Measurements from ENCODE around the gene DMD.

DMD gene

GRCh38 chrX:31190221-31190975 lies 2021.0 kb downstream of the DMD start:
- DNase-seq = no peak

- no peak for DNase-seq
Observed at GRCh38 chrX:31186693-31187338, 2024.5 kb downstream of the DMD start.

- no peak for DNase-seq
Observed at GRCh38 chrX:31185884-31186283, 2025.5 kb downstream of the DMD start.

- DNase-seq = no peak
Observed at GRCh38 chrX:31181377-31182000, 2029.9 kb downstream of the DMD start.

- no peak for DNase-seq
Observed at GRCh38 chrX:31179203-31179602, 2032.1 kb downstream of the DMD start.

GRCh38 chrX:31178769-31179125 lies 2032.6 kb downstream of the DMD start:
- DNase-seq = no peak

- no peak for DNase-seq
Observed at GRCh38 chrX:31178064-31178768, 2033.1 kb downstream of the DMD start.

GRCh38 chrX:31170792-31171191 lies 2040.6 kb downstream of the DMD start:
- DNase-seq = no peak

GRCh38 chrX:31168551-31168950 lies 2042.8 kb downstream of the DMD start:
- no peak for DNase-seq

GRCh38 chrX:31166832-31167231 lies 2044.5 kb downstream of the DMD start:
- no peak for DNase-seq

GRCh38 chrX:31166416-31166815 lies 2044.9 kb downstream of the DMD start:
- no peak for DNase-seq

GRCh38 chrX:31165241-31166035 lies 2045.9 kb downstream of the DMD start:
- DNase-seq = no peak

GRCh38 chrX:31154946-31155345 lies 2056.4 kb downstream of the DMD start:
- no peak for DNase-seq

- DNase-seq = no peak
Observed at GRCh38 chrX:31153475-31154047, 2057.8 kb downstream of the DMD start.

GRCh38 chrX:31147175-31147574 lies 2064.2 kb downstream of the DMD start:
- no peak for DNase-seq

GRCh38 chrX:31139961-31140360 lies 2071.4 kb downstream of the DMD start:
- DNase-seq = no peak

- no peak for DNase-seq
Observed at GRCh38 chrX:31138124-31138523, 2073.2 kb downstream of the DMD start.

- no peak for DNase-seq
Observed at GRCh38 chrX:31136144-31136611, 2075.2 kb downstream of the DMD start.

- no peak for DNase-seq
Observed at GRCh38 chrX:31132821-31133241, 2078.5 kb downstream of the DMD start.

- no peak for DNase-seq
Observed at GRCh38 chrX:31130457-31131220, 2080.7 kb downstream of the DMD start.

- no peak for DNase-seq
Observed at GRCh38 chrX:31128855-31129254, 2082.5 kb downstream of the DMD start.
